Endothelial cell of umbilical vein (primary cell): ENCODE data around the gene AQP2. TPM values are rescaled to one million over a fixed set of nuclear protein-coding genes. Genes with fewer than 3 reads are reported as not detected.

Experiments used
- BruUV-seq: library from RNA; stranded (reverse); fragments of 400-500 nt; replicated peaks from 2 replicates; lab custom pipeline; 2021; lab: Mats Ljungman, UMichigan
- CTCF ChIA-PET: fragments of 300-600, 350-600 bp; sonication (Branson Sonifier 250); formaldehyde crosslinking; loops from one replicate; lab custom pipeline; 2021; ENCODE audit warnings: antibody characterized with exemption, inconsistent platforms; lab: Charles Lee
- POLR2A ChIA-PET: fragments of 300-600, 350-600 bp; sonication (Branson Sonifier 250); formaldehyde crosslinking; loops from one replicate; lab custom pipeline; 2021; ENCODE audit warnings: antibody characterized with exemption, inconsistent platforms; lab: Charles Lee
- DNase-seq: peaks from one replicate; pipeline ENCODE4 v3.0.0-alpha.2; 2011; ENCODE audit warnings: low read depth, low spot score
- FAIRE-seq: peaks from 2 replicates; lab custom pipeline; 2011; peaks lifted over from hg19 to GRCh38; lab: Jason Lieb, UNC
- H2AFZ ChIP-seq: 2 replicates; pipeline ENCODE4 v1.6.0; 2012; ENCODE audit warnings: low read depth, low read length, control low read depth, inconsistent platforms
- H3K27ac ChIP-seq: 2 replicates; pipeline ENCODE4 v1.5.1; 2011; ENCODE audit warnings: low read depth, mild to moderate bottlenecking, control low read depth, low read length, moderate library complexity; ENCODE audit not compliant: insufficient read depth
- H3K27me3 ChIP-seq, 2 experiments: 2 replicates each; pipeline versions ENCODE4 v1.6.0 to v1.6.1; 2011; ENCODE audit warnings: low read length in 2 of 2, mixed read lengths in 1 of 2; ENCODE audit not compliant: control insufficient read depth in 2 of 2, insufficient read depth in 2 of 2
- H3K36me3 ChIP-seq, 2 experiments: 2 replicates in 1 of 2; 3 replicates in 1 of 2; pipeline ENCODE4 v1.5.1; 2011; ENCODE audit warnings: low read length in 2 of 2, mild to moderate bottlenecking in 1 of 2, moderate library complexity in 1 of 2; ENCODE audit not compliant: control insufficient read depth in 2 of 2, insufficient read depth in 2 of 2; ENCODE audit errors: extremely low read depth in 1 of 2
- H3K4me1 ChIP-seq: 3 replicates; pipeline ENCODE4 v1.5.1; 2011; ENCODE audit warnings: mild to moderate bottlenecking, low read length; ENCODE audit not compliant: control insufficient read depth, insufficient read depth; ENCODE audit errors: extremely low read depth
- H3K4me2 ChIP-seq: 2 replicates; pipeline ENCODE4 v1.6.1; 2011; ENCODE audit warnings: low read length, control low read depth, mixed read lengths; ENCODE audit not compliant: insufficient read depth
- H3K4me3 ChIP-seq, 3 experiments: fragments of 200-600 bp in 1 of 3; sonication (generic), shearing (Covaris generic) in 1 of 3; replicated peaks in 1 of 3; 2 replicates each; pipeline ENCODE4 v1.5.1; 2011 to 2016; ENCODE audit warnings: control low read depth in 3 of 3, low read length in 3 of 3, mild to moderate bottlenecking in 2 of 3, inconsistent platforms in 1 of 3, low read depth in 1 of 3, moderate library complexity in 1 of 3; ENCODE audit not compliant: insufficient read depth in 1 of 3
- H3K79me2 ChIP-seq: 2 replicates; pipeline ENCODE4 v1.6.0; 2012; ENCODE audit warnings: low read length, inconsistent platforms; ENCODE audit not compliant: control insufficient read depth, insufficient read depth
- H3K9ac ChIP-seq: replicated peaks from 2 replicates; pipeline ENCODE3; 2011; ENCODE audit warnings: low read length, control low read depth; ENCODE audit not compliant: insufficient read depth; ENCODE audit errors: extremely low read depth
- H3K9me1 ChIP-seq: replicated peaks from 3 replicates; pipeline ENCODE4 v1.6.0; 2011; ENCODE audit warnings: mild to moderate bottlenecking, low read length; ENCODE audit not compliant: control insufficient read depth, insufficient read depth; ENCODE audit errors: extremely low read depth
- H3K9me3 ChIP-seq: replicated peaks from 2 replicates; pipeline ENCODE4 v1.5.1; 2012; ENCODE audit warnings: low read length, inconsistent platforms; ENCODE audit not compliant: control insufficient read depth, insufficient read depth
- H4K20me1 ChIP-seq: replicated peaks from 2 replicates; pipeline ENCODE3; 2011; ENCODE audit warnings: mild to moderate bottlenecking, low read length; ENCODE audit not compliant: control insufficient read depth, insufficient read depth; ENCODE audit errors: extremely low read depth
- CTCF ChIP-seq, 2 donors: IDR thresholded peaks; 1 replicate in 1 of 2; 2 replicates in 1 of 2; pipeline ENCODE4 v1.5.1; 2011; ENCODE audit warnings: low read length in 2 of 2, mild to moderate bottlenecking in 2 of 2, moderate library complexity in 2 of 2, control low read depth in 1 of 2, inconsistent platforms in 1 of 2, low read depth in 1 of 2; ENCODE audit not compliant: insufficient read depth in 1 of 2; ENCODE audit errors: extremely low read depth in 1 of 2
- EZH2 ChIP-seq: IDR thresholded peaks from 2 replicates; pipeline ENCODE4 v1.6.1; 2012; ENCODE audit warnings: borderline replicate concordance, low read depth, mild to moderate bottlenecking, moderate library complexity, low read length, inconsistent platforms; ENCODE audit not compliant: severe bottlenecking
- FOS ChIP-seq: IDR thresholded peaks from 2 replicates; pipeline ENCODE4 v1.6.1; 2011; ENCODE audit warnings: mild to moderate bottlenecking, low read length, moderate library complexity, borderline replicate concordance; ENCODE audit not compliant: insufficient read depth
- GATA2 ChIP-seq: IDR thresholded peaks from 2 replicates; pipeline ENCODE4 v1.7.0; 2011; ENCODE audit warnings: low read depth, mild to moderate bottlenecking, moderate library complexity, mixed read lengths, low read length; ENCODE audit not compliant: insufficient read length, insufficient read depth
- JUN ChIP-seq: IDR thresholded peaks from 2 replicates; pipeline ENCODE4 v1.6.1; 2011; ENCODE audit warnings: borderline replicate concordance, low read depth; ENCODE audit not compliant: insufficient read length, insufficient read depth
- MAX ChIP-seq: IDR thresholded peaks from 2 replicates; pipeline ENCODE4 v1.6.1; 2011; ENCODE audit not compliant: insufficient read depth, insufficient read length
- MYC ChIP-seq: IDR thresholded peaks from one replicate; pipeline ENCODE4 v1.6.1; 2011; ENCODE audit warnings: mild to moderate bottlenecking, low read depth, low read length
- POLR2A ChIP-seq: IDR thresholded peaks from 2 replicates; pipeline ENCODE4 v1.6.1; 2012; ENCODE audit warnings: low read depth, mild to moderate bottlenecking, control low read depth, low read length
- POLR2AphosphoS5 ChIP-seq: IDR thresholded peaks from 2 replicates; pipeline ENCODE4 v1.6.1; 2012; ENCODE audit warnings: low read depth, mild to moderate bottlenecking, control low read depth, low read length, moderate library complexity; ENCODE audit not compliant: insufficient read depth
- dilution Hi-C: fragments of 300-500 bp; cut with MboI; formaldehyde crosslinking; loops from one replicate; pipeline ENCODE4 v1.15.0; 2019; ENCODE audit warnings: low sequenced_read_pairs; ENCODE audit not compliant: extremely low pct_ligation_motif_present
- intact Hi-C: fragments of 100-400 bp; cut with micrococcal nuclease; formaldehyde crosslinking; loops from one replicate; pipeline ENCODE4 v1.10.0; 2022
- polyA plus RNA-seq, 4 experiments: library from polyadenylated mRNA; depleted of rRNA in 3 of 4; stranded (reverse) in 3 of 4; unstranded in 1 of 4; fragments of >200 nt; gene quantifications; 2 replicates each; pipeline versions ENCODE4 v1.2.1 to v1.2.3, GENCODE V29; 2011 to 2012; ENCODE audit warnings: missing spikeins in 1 of 4
- total RNA-seq: library from RNA; stranded (reverse); gene quantifications from 2 replicates; pipeline ENCODE4 v1.2.3, GENCODE V29; 2021

The AQP2 gene
- total and polyA plus RNA-seq, 2 donors (not counting 3 experiments of a cell fraction or from before 2014, with no cell fraction given): not detected

GRCh38 chr12:49990273-49990672, 39.7 kb downstream of the AQP2 start:
- no peaks in the 10 kb centered on the region for H3K27me3 ChIP-seq
- H3K4me1 ChIP-seq: no peaks in the 10 kb centered on the region
- FAIRE-seq: no peak
- H3K4me2 ChIP-seq: no peak overlapping the region
- H2AFZ ChIP-seq: no peak overlapping the region
- H3K79me2 ChIP-seq: no peaks in the 10 kb centered on the region
- POLR2A ChIA-PET: no interaction called here
- dilution Hi-C loops: no loop called here
- CTCF ChIA-PET: interaction anchor here (1.0 to 2.5 kb wide), 7 partner anchors 10 to 124 kb away, joined by 3 to 8 read pairs (median 3); partner anchors contain the start of gene AQP6
- no peaks in the 10 kb centered on the region for H4K20me1 ChIP-seq
- no peak for TF ChIP-seq FOS
- TF ChIP-seq MYC: no peak
- TF ChIP-seq GATA2: no peak
- no peak for TF ChIP-seq JUN
- TF ChIP-seq MAX: no peak
- no peak for TF ChIP-seq POLR2AphosphoS5
- TF ChIP-seq POLR2A: no peak
- TF ChIP-seq EZH2: no peak
- no peak for TF ChIP-seq CTCF (IDR thresholded peaks at IDR 0.05; ENCODE audit: extremely low read depth in 1 of 2, insufficient read depth in 1 of 2, low read depth in 1 of 2, low read length in 2 of 2)
- no peaks in the 10 kb centered on the region for H3K9me1 ChIP-seq
- intact Hi-C loops: no loop called here
- H3K36me3 ChIP-seq: peaks cover 2 to 21% of the 10 kb centered on the region in 2 experiments
- H3K4me3 ChIP-seq: no peak overlapping the region
- H3K27ac ChIP-seq: no peak overlapping the region
- H3K9me3 ChIP-seq: no peaks in the 10 kb centered on the region
- BruUV-seq: no TSS peak
- H3K9ac ChIP-seq: no peak overlapping the region
- no peak for DNase-seq
